ENCODE results near the gene TRERF1. TPM values are rescaled to one million over a fixed set of nuclear protein-coding genes. Genes with fewer than 3 reads are reported as not detected.
"Not testable (repeated sequence)": the region's sequence is repeated elsewhere in the genome, so short reads cannot be mapped to it uniquely, and the experiment has no call there.

The TRERF1 gene
- total RNA-seq, 1 donor from 2014 or later = 1.5 TPM

GRCh38 chr6:42453031-42453653, 1.4 kb upstream of the TRERF1 start:
- DNase-seq = peak; percentile 92
- intact Hi-C loops (cut with DNase I) = no loop called here
- peak; percentile 94 for ATAC-seq (ENCODE audit: poor library complexity)

- intact Hi-C loops (cut with DNase I) = no loop called here
- ATAC-seq (ENCODE audit: poor library complexity) (peak; percentile 66), DNase-seq (peak; percentile 81)
Measured at GRCh38 chr6:42452171-42453030, 675 bp upstream of the TRERF1 start.

DNA sequence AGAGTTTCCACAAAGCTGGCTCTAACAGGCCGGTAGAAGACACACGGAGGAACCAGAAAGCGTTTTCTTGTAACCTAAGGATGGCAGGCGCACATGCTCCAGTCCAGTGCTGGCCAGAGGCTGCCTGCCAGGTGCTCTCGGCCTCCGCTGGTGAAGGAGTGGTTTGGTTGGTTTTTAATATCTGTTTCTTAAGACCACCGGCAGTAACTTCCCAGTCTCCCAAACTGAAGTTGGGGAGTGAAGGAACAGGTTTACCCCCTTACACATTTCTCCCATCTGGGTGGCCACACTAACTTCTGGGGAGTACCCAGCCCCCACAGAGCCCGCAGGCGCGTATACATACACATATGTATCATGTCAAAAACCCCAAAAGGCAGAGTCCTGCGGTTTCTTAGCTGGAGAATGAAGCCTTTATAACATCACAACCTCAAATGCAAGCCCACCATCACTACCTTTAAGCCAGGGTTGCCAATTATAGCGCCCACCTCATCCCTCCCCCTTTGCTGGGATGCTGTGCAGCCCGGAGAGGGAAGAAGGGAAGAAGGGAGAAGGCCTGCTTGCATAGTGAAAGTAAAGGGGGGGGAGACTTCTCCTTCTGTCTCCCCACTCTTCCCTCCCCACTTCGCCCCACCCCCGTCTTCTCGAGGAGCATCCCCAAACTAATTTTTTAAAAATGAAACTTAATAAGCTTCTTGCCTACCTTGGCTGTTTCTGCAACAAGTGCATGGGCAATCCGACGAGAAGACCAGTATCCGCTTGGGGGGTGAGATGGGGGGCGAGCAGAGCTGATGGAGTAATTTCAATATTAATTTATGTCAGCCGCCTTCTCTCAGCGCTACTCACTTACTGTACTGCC, 1.0 kb downstream of the TRERF1 start:
- intact Hi-C loops (cut with DNase I) = no loop called here
- ATAC-seq (ENCODE audit: poor library complexity) (no peak), DNase-seq (no peak)

- no peak for ATAC-seq (ENCODE audit: poor library complexity)
- intact Hi-C loops (cut with DNase I) = no loop called here
- no peak for DNase-seq
Measured at GRCh38 chr6:42449917-42450476, 1.7 kb downstream of the TRERF1 start.

DNA sequence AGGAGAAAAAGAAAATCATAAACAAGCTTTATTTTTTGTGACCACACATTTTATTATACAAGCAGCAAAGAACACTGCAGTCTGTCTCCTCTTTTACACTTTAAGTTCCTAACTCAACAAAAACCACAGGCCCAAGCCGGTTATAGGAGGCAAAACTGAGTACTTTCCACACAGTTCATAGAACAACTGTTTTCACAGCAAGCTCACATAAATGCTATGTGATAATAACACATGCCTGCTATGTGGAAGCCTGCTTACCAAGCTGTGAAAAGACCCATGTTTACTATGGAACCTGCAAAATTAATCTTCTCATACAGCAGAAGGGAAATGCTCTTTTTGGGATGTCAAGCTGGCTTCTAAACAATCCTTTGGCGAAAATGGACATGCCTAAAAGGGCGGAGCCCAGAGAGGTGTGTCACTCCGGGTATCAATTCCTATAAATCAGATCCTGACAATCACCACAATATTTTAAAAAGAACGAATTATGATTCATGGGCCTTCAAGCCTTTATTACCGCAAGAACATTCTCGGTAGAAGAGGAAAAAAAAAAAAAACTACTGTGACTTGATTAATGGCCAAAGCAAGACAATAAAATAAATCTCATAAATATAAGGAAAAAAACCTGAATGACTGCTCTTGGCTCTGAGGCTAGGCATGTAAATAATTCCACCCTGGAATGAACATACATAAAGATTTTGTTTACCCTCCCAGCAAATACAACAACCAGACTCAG, 2.6 kb downstream of the TRERF1 start:
- no peak for ATAC-seq (ENCODE audit: poor library complexity)
- intact Hi-C loops (cut with DNase I) = no loop called here
- no peak for DNase-seq

GRCh38 chr6:42448391-42448790, 3.3 kb downstream of the TRERF1 start:
- intact Hi-C loops (cut with DNase I) = no loop called here
- ATAC-seq (ENCODE audit: poor library complexity) (no peak), DNase-seq (no peak)

DNA sequence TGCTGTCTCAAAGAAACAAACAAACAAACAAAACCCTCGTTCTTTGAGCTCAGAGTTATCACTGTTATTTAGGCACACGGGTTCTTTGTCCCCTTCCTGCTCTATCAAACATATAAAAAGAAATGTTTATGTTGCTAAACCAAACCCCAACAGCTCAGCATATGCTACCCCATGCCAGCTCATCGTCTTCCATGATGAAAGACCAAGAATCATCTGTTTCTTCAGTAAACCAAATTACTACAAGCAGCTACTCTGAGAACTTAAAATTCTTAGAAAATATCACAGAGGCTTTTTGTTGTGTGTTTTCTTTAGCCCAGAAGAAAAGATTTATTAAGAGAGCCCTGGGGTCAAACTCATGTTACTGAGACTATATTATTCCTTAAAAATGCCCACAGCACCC, 4.7 kb downstream of the TRERF1 start:
- intact Hi-C loops (cut with DNase I) = no loop called here
- DNase-seq (no peak), ATAC-seq (ENCODE audit: poor library complexity) (no peak)

DNA sequence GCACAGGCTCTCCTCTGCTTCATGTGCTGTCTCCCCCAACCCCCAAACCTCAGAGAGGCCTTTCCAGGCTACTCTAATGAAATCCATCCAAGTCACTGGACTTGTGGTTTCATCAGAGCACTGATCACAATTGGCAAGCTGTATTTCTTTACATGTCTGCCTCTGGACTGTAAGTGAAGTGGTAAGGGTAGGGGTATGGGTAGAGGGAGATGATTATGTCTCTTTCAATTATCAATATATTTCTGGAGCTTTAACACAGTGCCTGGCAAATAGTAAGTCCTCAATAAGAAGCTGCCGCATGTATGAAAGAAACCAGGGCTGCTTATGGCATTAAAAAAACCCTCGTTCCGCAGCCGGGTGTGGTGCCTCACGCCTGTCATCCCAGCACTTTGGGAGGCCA, 5.4 kb downstream of the TRERF1 start:
- no peak for ATAC-seq (ENCODE audit: poor library complexity)
- no peak for DNase-seq
- intact Hi-C loops (cut with DNase I) = no loop called here

DNA sequence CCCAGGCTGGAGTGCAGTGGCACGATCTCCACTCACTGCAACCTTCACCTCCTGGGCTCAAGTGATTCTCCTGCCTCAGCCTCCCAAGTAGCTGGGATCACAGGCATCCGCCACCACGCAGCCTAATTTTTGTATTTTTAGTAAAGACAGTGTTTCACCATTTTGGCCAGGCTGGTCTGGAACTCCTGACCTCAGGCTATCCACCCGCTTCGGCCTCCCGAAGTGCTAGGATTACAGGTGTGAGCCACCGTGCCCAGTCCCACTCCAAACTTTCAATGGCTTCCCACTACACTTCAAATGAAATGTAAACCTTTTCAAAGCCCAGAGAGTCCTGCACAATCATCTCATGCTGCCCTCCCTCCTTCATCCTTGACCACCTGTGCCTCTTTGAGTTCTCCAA, 5.8 kb downstream of the TRERF1 start:
- intact Hi-C loops (cut with DNase I); ATAC-seq (ENCODE audit: poor library complexity); DNase-seq: not testable (repeated sequence)

DNA sequence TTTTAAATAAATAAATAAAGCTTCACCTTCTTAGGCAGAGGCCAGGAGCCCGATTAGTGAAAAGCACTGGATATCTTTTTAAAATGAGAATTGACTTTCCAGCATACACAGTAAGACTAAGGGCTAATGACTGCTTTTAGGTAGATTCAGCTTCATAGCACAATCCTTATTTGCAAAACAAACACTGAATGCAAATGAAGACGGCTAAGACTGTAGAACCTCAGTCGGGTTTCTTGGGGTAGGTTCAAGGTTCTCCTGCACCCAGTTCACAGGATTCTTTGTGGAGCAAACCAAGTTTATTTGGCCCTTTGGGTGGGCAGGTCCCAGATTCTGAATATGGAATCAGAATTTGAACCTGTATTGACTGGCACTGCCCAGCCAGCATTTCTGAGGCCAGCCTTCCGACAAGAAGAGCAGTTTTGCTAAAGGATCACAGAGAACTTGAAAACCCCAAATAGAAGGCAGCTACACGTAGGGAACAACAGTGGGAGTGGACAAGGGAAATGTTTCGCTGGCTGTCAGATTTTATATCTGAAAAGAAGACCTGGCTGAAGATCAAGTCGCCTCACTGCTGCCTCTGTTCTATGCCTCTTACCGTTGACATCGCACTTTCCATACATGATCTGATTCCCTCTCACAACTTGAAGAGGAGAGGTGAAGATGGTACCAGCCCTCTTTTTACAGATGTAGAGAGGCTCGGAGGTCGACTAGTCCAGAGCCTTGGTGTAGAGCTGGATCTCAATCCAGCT, 8.2 kb downstream of the TRERF1 start:
- ATAC-seq (ENCODE audit: poor library complexity) (peak; percentile 38), DNase-seq (no peak)
- intact Hi-C loops (cut with DNase I) = no loop called here

GRCh38 chr6:42441697-42442081, 10.0 kb downstream of the TRERF1 start:
- ATAC-seq (ENCODE audit: poor library complexity) = no peak
- no peak for DNase-seq
- intact Hi-C loops (cut with DNase I) = no loop called here

GRCh38 chr6:42440778-42441696, 10.7 kb downstream of the TRERF1 start:
- intact Hi-C loops (cut with DNase I) = no loop called here
- ATAC-seq (ENCODE audit: poor library complexity) = peak; percentile 61

GRCh38 chr6:42440027-42440426, 11.7 kb downstream of the TRERF1 start:
- intact Hi-C loops (cut with DNase I) = no loop called here
- DNase-seq (no peak), ATAC-seq (ENCODE audit: poor library complexity) (no peak)

More at GRCh38 chr6:42440778-42441696, 10.7 kb downstream of the TRERF1 start:
- DNase-seq = no peak

DNA sequence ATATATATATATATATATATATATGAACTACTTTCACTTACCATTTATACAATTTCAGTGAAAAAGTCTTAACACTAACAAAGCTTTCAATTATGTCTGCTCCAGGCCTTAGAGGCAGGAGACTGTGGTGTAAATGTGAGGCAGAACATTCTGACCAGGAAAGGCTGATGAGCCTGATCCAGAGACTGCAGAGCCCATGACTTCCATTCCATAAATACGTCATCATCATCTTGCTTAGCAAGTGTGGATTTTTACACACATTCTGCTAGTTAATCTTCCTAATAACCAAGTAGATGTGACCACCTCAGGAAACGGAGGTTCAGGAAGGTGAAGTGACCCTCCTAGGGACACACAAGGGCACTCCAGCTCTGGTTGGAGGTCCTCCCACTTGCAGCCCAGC, 14.9 kb downstream of the TRERF1 start:
- DNase-seq = no peak
- intact Hi-C loops (cut with DNase I) = no loop called here
- no peak for ATAC-seq (ENCODE audit: poor library complexity)

DNA sequence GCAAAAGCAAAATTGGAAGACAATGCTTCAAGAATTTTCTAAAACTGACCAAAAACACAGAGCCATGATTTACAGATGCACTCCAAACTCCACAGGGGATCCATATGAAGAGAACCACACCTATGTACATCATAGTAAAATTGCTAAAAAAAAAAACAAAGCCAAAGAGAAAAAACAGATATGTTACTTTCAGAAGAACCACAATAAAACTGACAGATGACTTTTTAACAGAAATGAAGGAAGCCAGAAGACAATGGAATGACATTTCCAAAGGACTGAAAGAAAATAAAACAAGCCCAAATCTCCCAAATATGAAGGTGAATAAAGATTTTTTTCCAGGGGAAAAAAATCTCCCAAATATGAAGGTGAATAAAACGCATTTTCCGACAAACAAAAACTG, 17.5 kb downstream of the TRERF1 start:
- ATAC-seq (ENCODE audit: poor library complexity) (no peak), DNase-seq (no peak)
- intact Hi-C loops (cut with DNase I) = no loop called here

DNA sequence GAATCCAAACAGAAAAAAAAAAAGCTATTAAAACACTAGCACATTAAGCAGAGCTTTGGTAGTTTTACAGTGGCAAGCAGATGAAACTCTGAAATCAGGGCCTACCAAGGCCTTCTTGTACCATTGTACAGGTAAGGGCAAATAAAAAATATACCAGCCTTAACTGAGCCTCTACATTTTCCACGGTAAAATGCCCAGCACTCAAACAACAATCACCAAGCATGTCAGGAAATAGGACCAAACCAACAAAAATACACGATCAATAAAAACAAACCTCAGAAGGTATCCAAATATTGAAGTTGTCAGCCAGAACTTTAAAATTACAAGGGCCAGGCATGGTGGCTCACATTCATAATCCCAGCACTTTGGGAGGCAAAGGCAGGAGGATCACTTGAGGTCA, 18.3 kb downstream of the TRERF1 start:
- intact Hi-C loops (cut with DNase I) = no loop called here
- ATAC-seq (ENCODE audit: poor library complexity) (no peak), DNase-seq (no peak)

GRCh38 chr6:42431877-42432276, 19.8 kb downstream of the TRERF1 start:
- intact Hi-C loops (cut with DNase I) = no loop called here

More at GRCh38 chr6:42431877-42432276, 19.8 kb downstream of the TRERF1 start:
- ATAC-seq (ENCODE audit: poor library complexity) (no peak), DNase-seq (no peak)

Data from Right ventricle myocardium superior (tissue), 1 donor.